D341Med (cell line): ENCODE results near the gene ZNF385C.
A peak's percentile ranks its signal among the peaks of the same experiment; 100 is the strongest.

Source experiments
- DNase-seq: peaks from one replicate; pipeline ENCODE4 v3.0.0; 2012; ENCODE audit warnings: low spot score

The ZNF385C gene

GRCh38 chr17:42077755-42078154 lies 20.5 kb downstream of the ZNF385C start:
- no peak for DNase-seq

GRCh38 chr17:42076797-42077559 lies 21.3 kb downstream of the ZNF385C start:
- DNase-seq: no peak

GRCh38 chr17:42075789-42076188 lies 22.5 kb downstream of the ZNF385C start:
- DNase-seq: no peak

DNA sequence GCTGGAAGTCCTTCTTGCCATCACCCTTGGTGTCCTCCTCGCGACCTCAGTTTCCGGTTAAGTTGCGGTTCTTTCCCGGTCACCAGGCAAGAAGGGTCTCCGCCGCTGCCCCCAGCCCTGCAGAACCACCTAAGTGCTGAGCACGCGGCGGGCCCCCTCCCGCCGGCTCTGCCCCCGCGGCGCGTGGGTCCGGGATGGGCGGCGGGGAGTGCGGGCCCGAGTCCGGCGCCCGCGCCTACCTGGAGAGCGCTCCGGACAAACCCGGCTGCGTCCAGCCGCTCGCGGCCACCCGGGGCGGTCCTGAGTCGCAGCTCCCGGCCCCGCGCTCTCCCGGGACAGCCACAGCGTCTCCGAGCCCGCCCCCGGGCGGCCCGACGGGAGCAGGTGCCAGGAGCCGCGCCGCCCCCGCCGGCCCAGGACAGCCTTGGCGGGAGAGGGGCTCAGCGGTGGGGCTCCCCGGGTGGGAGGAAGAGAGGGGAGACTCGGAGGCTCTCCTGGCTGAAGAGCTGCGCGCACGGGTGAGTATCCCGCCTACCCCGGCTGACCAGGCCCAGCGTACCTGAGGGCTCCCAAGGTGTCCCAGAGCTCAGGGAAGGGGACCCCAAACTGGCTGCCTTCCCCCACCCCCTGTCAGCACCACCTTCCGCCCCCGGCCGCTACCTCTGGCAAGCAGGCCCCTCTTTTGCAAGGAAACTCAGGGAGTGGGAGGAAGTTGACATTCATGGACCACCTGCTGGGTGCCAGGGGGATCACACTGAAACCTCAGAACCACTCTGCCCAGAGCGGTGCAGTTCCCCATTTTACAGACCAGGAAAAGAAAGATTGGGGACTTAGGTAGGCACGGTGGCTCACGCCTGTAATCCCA lies 25.7 kb downstream of the ZNF385C start:
- peak; percentile 66 for DNase-seq

DNA sequence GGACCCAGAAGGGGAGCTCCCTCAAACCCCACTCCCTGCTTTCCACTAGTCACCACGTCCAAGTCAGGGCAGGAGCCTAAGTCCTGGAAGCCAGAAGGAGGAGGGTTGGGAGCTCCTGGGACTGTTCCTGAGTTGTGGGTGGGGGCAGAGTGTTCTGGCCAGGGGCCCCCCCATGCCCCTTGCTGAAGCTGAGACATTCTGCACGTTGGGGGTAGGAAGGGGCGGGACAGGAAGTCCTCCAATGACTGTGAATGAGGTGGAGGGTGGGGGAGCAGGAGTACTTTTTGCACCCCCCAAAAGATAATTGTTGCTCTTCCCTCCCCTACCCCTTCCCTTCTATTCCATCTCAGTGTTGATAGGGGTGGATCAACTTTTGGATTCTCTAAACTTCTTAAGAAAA lies 26.5 kb downstream of the ZNF385C start:
- DNase-seq: no peak

GRCh38 chr17:42068979-42069378 lies 29.3 kb downstream of the ZNF385C start:
- no peak for DNase-seq

- DNase-seq: peak; percentile 89
Measured at GRCh38 chr17:42067371-42068091, 30.7 kb downstream of the ZNF385C start.

DNA sequence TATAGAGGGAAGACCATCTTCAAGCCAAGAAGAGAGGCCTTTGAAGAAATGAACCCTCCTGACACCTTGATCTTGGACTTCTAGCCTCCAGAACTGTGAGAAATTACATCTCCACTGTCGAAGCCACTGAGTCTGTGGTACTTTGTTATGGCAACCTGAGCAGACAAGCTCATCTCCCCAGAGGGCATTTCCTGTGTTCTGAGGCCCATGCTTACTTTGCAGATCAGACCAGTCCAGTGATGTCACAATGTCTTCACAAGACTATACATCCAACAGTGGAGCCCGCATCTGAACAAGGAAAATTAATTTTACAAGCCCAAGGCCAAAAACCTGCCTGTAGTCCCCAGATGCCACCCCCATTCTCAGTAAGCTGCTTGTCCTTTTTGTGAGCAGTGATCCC lies 33.1 kb downstream of the ZNF385C start:
- no peak for DNase-seq

GRCh38 chr17:42062681-42063080 lies 35.6 kb downstream of the ZNF385C start:
- no peak for DNase-seq

DNA sequence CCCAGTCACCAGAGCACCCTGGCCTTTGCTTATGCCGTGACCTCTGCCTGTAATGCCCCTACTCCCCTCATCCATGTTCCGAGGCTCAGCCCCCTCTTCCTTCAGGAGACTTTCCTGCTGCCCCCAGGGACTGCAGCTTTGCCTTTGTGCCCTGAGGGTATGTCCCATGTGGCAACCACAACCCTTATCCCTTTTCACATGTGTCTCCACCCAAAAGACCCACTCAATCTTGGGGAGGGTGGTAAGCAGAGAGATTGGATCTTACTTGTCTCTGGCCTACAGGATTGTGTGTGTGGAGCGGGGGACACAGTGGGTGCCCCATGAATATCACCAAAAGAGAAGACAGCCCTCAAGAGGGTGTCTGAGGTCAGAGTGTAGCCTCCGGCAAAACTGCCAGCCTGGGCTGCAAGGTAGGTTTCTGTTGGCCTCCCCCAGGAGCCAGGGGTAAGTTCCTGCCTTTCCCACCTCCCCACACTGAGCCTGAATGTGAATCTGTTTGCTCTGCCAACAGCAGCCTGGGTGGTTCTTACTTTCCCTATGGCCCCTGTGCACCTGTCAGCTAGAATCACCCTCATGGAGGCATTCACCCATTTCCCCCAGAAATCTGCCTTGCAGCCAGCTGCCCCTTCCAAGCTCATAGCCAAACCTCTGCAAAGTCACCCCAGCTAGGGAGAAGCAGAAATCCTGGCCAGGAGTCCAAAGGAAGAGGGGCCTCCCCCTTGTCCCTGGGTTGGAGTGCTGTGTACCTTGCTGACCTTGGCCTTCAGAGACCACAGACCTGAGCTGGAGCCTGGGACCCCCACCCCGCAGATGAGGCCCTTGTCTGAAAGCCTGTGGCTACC lies 36.4 kb downstream of the ZNF385C start:
- no peak for DNase-seq

DNA sequence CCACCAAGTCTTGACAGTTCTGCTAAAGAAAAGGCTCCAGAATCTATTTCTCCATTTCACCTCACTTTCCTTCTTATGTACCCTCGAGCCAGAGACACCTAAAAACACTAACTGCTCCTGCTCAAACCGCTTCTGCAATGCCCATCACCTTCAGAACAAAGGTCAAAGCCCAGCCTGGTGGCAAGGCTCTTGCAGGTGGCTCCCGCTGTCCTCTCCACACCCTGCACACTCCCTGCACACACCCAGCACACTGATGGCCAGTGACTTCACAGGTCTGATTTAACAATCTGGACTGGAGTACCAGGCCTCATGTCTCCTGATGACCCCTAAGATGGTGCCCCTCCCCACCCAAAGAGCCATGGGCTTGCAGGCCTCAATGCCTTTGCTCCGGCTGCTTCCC lies 38.0 kb downstream of the ZNF385C start:
- no peak for DNase-seq

DNA sequence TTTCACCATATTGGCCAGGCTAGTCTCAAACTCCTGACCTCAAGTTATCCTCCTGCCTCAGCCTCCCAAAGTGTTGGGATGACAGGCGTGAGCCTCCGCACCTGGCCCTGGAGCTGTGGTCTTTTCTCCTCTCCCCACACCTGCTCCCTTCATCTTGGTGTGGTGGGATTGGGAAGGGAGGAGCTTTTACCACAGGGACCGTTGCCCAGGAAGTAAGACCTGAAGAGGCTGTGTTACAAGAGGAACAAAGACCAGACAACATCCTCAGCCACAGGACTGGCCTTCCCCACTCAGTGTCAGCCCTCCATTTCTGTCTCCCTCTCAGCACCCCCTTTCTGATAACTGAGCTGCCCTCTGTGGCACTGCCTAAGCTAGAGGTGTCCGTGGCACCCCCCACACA lies 38.5 kb downstream of the ZNF385C start:
- no peak for DNase-seq

DNA sequence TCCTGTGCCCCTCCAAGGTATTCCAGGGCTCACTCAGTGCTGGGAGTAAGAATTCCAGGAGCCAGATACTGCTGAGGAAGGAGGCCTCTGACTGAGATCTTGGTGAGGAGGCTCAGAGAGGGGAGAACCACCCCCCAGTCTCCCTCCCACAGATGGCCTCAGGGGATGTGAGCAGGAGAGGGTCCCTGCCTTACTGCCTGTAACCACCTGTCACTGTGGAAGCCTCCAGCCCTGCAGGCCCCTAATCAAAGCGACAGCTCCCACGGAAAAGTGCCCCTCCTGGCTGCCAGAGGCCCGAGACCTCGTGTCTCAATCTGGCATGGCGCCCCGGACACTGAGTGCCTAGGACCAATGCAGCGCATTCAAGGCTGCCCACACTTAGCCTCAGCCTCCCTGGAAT lies 40.2 kb downstream of the ZNF385C start:
- no peak for DNase-seq

DNA sequence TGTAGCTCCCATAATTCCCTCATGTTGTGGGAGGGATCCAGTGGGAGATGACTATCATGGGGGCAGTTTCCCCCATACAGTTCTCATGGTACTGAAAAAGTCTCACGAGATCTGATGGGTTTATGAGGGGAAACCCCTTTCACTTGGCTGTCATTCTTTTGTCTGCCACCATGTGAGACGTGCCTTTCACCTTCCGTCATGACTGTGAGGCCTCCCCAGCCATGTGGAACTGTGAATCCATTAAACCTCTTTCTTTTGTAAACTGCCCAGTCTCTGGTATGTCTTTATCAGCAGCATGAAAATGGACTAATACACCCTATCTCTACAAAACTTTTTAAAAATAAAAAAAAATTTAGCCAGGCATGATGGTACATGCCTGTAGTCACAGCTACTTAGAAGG lies 41.6 kb downstream of the ZNF385C start:
- DNase-seq: no peak

GRCh38 chr17:42055496-42055895 lies 42.8 kb downstream of the ZNF385C start:
- no peak for DNase-seq

DNA sequence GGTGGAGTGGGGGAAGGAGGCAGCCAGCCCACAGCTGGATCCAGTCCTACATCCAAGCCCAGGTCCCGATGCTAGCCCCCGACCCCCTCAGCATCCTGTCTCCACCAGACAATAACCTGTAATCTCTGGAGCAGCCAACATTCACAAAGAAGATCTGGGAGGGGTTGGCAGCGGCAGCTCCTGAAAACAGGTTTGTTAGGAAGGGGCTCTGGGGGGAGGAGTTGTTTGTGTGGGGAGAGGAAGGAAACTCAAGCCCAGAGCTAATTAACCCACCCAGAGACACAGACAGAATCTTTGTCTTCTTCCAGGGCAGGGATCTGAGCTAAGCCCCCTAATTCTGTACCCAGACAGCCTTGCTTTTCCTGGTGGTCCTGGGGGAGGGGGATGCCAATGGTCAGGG lies 43.2 kb downstream of the ZNF385C start:
- DNase-seq: no peak

DNA sequence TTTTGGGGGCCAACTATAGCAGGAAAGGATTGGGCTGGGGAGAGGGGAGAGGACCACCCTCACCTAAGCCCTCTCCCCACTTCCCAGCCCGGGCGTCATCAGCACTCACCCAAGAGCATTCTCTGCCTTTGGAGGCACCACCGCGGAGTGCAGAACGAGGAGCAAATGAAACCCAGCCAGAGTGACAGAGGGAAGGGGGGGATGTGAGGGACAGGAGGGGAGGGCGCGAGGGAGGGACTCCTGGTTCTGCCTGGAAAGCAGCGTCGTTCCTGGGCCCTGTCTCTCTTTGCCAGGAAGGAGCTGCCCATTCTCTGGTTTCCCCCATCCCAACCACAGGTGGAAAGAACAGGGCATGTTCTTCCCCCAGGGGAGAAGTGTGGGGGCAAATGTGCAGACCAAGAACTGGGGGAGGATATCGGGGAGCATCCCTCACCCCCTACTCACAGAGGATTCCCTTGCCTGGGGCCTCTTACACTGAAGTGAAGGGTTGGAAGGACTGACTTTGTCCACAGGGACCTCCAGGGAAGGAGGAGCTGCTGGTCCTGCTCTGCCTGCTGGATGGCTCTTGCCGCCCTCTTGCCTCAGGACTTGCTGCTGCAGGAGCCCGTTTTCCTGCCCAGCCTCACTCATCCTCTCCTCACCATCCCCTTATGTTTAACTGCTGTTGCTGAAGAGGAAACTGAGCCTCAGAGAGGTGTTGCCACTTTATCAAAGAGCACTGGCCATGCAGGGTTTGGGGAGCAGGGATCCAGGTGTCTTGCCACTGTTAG lies 44.4 kb downstream of the ZNF385C start:
- no peak for DNase-seq

DNA sequence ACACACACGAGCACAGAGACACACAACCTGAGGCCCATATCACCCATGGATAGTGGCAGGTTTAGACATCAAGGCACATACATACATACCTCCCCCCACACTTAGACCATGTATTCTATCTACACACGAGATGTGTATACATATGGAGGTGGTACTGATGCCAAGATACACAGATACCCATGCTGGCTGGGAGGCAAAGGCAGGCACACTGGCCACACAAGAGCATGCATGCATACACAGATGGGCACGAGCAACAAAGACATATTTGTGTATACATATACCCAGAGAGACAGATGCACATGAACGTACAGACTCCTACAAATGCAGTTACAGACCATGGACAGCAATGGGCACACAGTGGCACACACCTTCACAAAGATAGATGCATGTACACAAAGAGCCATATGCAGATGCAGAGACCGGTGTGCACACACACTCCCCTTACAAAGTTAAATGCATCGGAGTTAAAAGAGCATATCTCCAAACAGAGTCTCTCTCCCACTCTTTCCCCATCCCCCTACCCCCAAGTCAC lies 45.9 kb downstream of the ZNF385C start:
- DNase-seq: no peak

DNA sequence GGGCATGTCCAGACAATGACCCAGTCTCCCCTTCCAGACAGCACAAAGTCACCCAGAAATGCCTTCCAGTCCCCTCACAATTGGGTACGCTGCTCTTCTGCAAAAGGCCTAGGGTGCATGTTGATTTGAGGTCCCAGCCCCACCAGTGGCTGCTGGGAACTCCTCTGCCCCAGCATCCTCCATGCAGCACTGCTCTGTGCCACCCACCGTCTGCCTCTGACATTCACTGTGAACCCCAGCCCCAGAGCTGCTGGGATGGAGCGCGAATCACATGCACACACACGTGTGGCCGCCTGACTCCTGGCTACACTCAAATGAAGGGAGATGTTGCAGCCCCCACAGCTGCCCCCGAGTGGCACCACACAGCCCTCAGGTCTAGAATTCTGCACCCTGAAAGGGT lies 46.6 kb downstream of the ZNF385C start:
- no peak for DNase-seq

GRCh38 chr17:42051013-42051400 lies 47.3 kb downstream of the ZNF385C start:
- DNase-seq: no peak
